Stimulated activated CD8-positive, alpha-beta memory T cell treated with anti-CD3 and anti-CD28 coated beads, Interleukin-7, amount 100 ng/mL, for 24 hours (primary cell): Measurements from ENCODE around the gene PLPPR2.
"Not testable (repeated sequence)": the region's sequence is repeated elsewhere in the genome, so short reads cannot be mapped to it uniquely, and the experiment has no call there.

Source experiments
- DNase-seq: peaks from one replicate; pipeline ENCODE4 v3.0.0-alpha.2; 2020; ENCODE audit warnings: low read depth

The PLPPR2 gene

GRCh38 chr19:11399667-11400066, 44.4 kb downstream of the PLPPR2 start:
- no peak for DNase-seq

- DNase-seq = no peak
These were observed 45.6 kb downstream of the PLPPR2 start for GRCh38 chr19:11400798-11401197.

GRCh38 chr19:11401808-11402543, 46.7 kb downstream of the PLPPR2 start:
- no peak for DNase-seq

GRCh38 chr19:11404588-11405222, 49.5 kb downstream of the PLPPR2 start:
- DNase-seq = no peak

- no peak for DNase-seq
These were observed 50.8 kb downstream of the PLPPR2 start for GRCh38 chr19:11405846-11406643.

- DNase-seq = not testable (repeated sequence)
These were observed 51.5 kb downstream of the PLPPR2 start for GRCh38 chr19:11406703-11407236.

- DNase-seq = no peak
These were observed 53.4 kb downstream of the PLPPR2 start for GRCh38 chr19:11408591-11408990.

GRCh38 chr19:11410682-11411081, 55.5 kb downstream of the PLPPR2 start:
- DNase-seq = no peak

GRCh38 chr19:11414544-11414943, 59.3 kb downstream of the PLPPR2 start:
- no peak for DNase-seq
